ENCODE measurements around the gene FMN2.

- TF ChIP-seq CTCF (IDR thresholded peaks at IDR 0.05; ENCODE audit: low read depth, low read length) = no peak
- no peak for TF ChIP-seq EZH2phosphoT487 (IDR thresholded peaks at IDR 0.05; ENCODE audit: low read depth)
These were observed 333.2 kb downstream of the FMN2 start for GRCh38 chr1:240424740-240425464.
